Measurements from ENCODE around the gene FOXO6.

FOXO6 gene

DNA sequence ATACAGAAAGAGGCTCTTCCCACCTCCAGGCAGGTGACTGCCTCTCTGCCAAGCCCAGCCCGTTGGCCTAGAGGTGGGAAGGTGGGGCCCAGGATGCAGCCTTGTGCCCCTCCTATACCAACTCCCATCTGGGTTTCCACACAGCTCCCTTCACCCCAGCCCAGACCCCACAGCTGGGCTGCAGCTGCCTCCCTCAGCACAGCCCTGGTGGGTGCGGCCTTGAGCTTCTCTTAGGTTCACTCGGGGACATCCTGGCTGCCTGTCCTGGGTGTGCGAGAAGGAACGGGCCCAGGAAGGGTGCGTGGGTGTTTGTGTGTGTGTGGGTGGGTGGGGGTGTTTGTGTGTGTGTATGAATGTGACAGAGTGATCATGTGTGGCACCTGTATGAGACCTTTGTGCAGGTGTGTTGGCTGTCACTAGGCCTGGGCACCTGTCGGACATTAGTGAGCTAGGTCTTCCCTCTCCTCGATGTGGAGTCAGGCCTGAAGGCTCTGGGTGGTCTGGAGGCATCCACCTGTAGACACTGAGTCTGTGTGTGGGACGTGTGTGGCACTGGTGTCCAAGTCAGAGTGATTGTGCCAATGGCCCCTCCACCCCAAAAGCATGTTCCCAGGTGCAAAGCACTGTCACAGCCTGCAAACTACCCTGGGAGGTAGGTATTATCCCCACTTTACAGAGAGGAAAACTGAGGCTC is 30.7 kb downstream of the FOXO6 start:
- Mint-ChIP-seq H3K4me3 (no peak overlapping the region), H3K27ac (no peak overlapping the region), H3K27me3 (peaks cover 7% of the 10 kb centered on the region), H3K9me3 (ENCODE audit: low read depth) (no peaks in the 10 kb centered on the region), H3K36me3 (no peaks in the 10 kb centered on the region), H3K4me1 (ENCODE audit: low read depth) (no peaks in the 10 kb centered on the region)

DNA sequence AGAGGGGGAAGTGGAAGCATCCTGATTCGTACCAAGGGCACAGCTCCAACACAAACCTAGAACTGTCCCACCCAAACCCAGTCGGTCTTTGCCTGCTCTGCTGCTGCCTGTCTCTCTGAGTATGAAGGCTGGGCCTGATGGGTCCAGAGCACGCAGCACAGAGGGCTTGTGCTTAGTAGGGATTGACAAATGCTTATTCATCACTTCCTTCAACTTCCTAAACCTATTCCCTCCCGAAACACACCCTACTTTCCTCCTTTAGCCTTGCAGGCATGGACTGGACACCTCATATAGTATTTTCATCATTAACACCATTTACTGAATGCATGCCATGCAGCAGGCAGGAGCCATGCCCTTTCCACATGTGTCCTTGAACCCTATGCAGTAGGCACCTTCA is 31.3 kb downstream of the FOXO6 start:
- no peaks in the 10 kb centered on the region for H3K9me3 Mint-ChIP-seq (ENCODE audit: low read depth)
- no peaks in the 10 kb centered on the region for H3K36me3 Mint-ChIP-seq
- no peaks in the 10 kb centered on the region for H3K4me1 Mint-ChIP-seq (ENCODE audit: low read depth)
- H3K27ac Mint-ChIP-seq: no peak overlapping the region
- H3K27me3 Mint-ChIP-seq: peaks cover 7% of the 10 kb centered on the region
- H3K4me3 Mint-ChIP-seq: no peak overlapping the region

DNA sequence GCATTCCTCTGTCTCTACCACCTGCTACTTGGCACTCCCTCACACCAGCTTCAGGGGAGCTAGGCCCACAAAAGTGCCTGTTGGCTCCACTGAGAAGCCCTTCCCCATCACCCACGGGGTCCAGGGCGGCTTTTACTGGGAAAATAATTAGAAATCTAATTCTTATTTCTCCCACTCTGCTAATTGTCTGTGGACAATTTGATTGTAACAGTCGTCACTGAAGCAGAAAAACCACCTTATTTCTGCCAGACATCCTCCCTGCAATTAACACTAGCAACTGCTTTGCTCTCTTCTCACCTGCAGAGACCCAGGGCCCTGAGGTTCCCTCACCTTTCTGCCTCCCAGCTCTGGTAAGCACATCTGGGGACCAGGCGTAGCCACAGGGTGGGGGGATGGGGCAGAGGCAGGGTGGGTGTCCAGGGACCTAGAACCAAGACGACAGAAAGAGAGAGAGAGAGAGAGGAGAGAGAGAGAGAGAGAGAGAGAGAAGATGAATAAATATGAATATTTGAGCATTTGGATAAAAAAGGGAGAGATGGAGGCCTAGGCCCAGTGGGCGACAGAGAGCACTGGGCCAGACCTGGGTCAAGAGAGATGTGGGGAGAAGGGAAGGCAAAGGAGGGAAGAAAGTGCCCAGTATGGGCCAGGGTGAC is 32.6 kb downstream of the FOXO6 start:
- H3K27me3 Mint-ChIP-seq: peaks cover 8% of the 10 kb centered on the region
- no peaks in the 10 kb centered on the region for H3K9me3 Mint-ChIP-seq (ENCODE audit: low read depth)
- no peak overlapping the region for H3K4me3 Mint-ChIP-seq
- no peaks in the 10 kb centered on the region for H3K36me3 Mint-ChIP-seq
- no peak overlapping the region for H3K27ac Mint-ChIP-seq
- H3K4me1 Mint-ChIP-seq (ENCODE audit: low read depth): no peaks in the 10 kb centered on the region

DNA sequence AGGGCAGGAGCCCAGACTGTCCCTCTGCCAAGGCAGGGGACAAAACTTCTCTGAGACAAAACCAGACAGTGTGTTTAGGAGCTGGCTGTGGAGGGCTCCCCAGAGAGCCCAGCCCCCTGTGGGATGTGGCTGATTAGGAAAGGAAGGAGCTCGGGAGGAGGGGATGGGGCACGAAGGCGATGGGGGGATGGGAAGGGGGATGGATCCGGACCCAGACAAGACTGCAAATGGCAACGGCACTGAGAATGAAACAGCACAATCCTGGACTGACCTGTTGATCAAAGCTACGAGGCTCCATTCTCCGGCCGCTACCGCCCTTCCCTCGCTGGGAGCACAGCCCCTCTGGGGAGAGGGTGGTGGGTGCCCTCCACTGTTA is 33.1 kb downstream of the FOXO6 start:
- no peak overlapping the region for H3K4me3 Mint-ChIP-seq
- no peaks in the 10 kb centered on the region for H3K36me3 Mint-ChIP-seq
- no peaks in the 10 kb centered on the region for H3K4me1 Mint-ChIP-seq (ENCODE audit: low read depth)
- no peaks in the 10 kb centered on the region for H3K9me3 Mint-ChIP-seq (ENCODE audit: low read depth)
- no peak overlapping the region for H3K27ac Mint-ChIP-seq
- peaks cover 8% of the 10 kb centered on the region for H3K27me3 Mint-ChIP-seq

DNA sequence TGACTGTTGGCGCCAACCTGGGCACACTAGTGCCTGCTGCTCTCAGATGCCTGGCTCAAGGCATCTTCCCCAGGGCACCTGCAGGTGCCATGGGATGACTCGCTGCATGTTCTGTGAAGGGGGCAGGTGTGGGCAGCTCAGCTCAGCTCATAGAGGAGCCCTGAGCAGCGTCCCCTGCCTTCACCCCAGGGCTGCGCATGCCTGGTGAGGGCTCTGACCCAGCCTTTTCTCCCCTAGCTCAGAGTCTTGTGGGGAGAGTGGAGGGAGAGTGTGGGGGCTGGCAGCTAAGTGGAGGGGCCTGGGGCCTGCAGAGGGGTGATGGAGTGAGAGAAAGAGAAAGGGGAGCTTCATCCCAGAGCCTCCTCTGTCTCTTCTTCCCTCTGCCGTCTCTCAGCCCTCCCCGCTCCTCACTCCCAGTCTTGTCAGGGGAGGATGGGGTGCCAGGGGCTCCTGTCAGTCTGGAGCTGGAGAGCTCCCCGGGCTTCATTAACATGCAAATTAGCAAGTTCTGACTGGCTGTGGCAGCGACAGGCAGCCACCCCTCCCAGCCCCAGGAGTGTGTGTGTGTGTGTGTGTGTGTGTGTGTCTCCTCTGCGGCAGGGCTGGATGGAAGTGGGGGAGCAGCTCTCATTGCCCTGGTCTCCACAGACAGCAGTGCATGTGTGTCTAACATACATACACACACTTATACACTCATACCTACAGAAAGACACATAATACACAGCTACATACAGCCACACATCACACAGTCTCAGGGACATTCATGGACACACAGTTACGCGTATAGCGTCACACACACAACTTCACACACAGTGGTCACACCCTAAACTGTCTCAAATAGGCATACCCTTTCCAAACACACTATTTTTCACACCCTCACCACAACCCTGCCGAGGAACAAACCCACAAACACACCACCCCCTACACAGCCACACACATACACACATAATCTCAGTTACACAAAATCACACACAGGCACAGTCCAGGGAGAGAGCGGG is 34.0 kb downstream of the FOXO6 start:
- H3K36me3 Mint-ChIP-seq: no peaks in the 10 kb centered on the region
- H3K4me1 Mint-ChIP-seq (ENCODE audit: low read depth): no peaks in the 10 kb centered on the region
- H3K27ac Mint-ChIP-seq: no peak overlapping the region
- H3K4me3 Mint-ChIP-seq: no peak overlapping the region
- peaks cover 11% of the 10 kb centered on the region for H3K27me3 Mint-ChIP-seq
- H3K9me3 Mint-ChIP-seq (ENCODE audit: low read depth): no peaks in the 10 kb centered on the region

DNA sequence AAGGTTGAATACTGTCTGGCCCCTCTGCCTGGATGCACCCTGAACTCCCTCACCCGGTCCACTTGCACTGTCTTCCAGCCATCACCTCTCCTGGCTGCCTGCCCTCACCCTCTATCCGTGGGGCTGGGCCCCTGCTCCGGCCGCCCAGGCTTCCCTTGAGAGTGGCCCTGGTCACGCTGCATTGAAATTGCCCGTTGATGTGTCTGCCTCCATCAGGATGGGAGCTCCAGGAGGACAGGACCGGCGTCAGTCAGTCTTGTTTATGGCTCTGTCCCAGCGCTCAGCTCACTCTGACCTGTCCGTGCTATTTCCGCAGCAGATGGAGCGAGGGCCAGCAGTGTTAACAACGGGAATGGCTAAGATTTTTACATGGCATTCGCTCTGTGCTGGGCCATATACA is 34.9 kb downstream of the FOXO6 start:
- H3K27ac Mint-ChIP-seq: no peak overlapping the region
- peaks cover 12% of the 10 kb centered on the region for H3K27me3 Mint-ChIP-seq
- no peaks in the 10 kb centered on the region for H3K36me3 Mint-ChIP-seq
- no peak overlapping the region for H3K4me3 Mint-ChIP-seq
- no peaks in the 10 kb centered on the region for H3K4me1 Mint-ChIP-seq (ENCODE audit: low read depth)
- H3K9me3 Mint-ChIP-seq (ENCODE audit: low read depth): no peaks in the 10 kb centered on the region

DNA sequence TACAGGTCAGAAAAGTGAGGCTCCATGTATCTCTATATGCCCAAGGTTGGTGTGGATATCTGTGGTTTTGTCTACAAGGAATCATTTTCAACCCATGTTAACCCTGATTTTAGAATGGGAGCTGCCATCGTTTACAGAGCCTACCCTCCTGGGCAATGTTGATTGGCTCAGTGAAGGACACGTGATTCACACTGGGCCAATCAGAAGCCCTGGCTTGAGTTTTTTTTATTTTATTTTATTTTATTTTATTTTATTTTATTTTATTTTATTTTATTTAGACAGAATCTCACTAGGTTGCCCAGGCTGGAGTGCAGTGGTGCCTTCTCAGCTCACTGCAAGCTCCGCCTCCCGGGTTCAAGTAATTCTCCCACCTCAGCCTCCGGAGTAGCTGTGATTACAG is 35.8 kb downstream of the FOXO6 start:
- Mint-ChIP-seq H3K27ac (no peak overlapping the region), H3K4me3 (no peak overlapping the region), H3K27me3 (peaks cover 15% of the 10 kb centered on the region), H3K4me1 (ENCODE audit: low read depth) (no peaks in the 10 kb centered on the region), H3K9me3 (ENCODE audit: low read depth) (no peaks in the 10 kb centered on the region), H3K36me3 (no peaks in the 10 kb centered on the region)

DNA sequence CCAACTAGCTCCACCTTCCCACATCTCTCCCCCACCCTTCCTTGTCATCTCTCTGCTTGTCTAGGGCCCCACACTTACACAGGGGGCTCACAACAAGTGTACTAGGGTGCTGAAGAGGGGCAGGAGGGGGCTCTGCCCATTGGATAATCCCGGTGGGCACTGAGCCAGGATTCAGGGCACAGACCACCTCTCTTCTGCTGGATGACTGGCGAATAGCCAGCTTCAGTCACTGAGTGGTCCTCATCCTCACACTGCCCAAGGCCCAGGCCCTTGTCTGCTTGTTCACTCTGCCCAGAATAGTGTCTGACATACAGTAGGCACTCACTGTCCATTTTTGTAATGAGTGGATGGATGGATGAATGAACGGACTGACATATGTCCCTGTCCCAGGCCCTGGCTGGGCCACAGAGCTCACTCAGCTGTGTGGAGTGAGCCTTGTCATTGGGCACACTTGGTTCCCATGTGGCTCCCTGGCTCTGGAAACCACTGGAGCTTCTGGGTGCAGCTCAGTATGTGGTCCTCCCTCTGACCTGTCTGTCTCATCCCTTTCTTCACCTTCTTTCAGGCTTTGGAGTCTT is 36.6 kb downstream of the FOXO6 start:
- H3K36me3 Mint-ChIP-seq: no peaks in the 10 kb centered on the region
- no peak overlapping the region for H3K4me3 Mint-ChIP-seq
- H3K4me1 Mint-ChIP-seq (ENCODE audit: low read depth): no peaks in the 10 kb centered on the region
- no peak overlapping the region for H3K27ac Mint-ChIP-seq
- no peaks in the 10 kb centered on the region for H3K9me3 Mint-ChIP-seq (ENCODE audit: low read depth)
- peaks cover 15% of the 10 kb centered on the region for H3K27me3 Mint-ChIP-seq

DNA sequence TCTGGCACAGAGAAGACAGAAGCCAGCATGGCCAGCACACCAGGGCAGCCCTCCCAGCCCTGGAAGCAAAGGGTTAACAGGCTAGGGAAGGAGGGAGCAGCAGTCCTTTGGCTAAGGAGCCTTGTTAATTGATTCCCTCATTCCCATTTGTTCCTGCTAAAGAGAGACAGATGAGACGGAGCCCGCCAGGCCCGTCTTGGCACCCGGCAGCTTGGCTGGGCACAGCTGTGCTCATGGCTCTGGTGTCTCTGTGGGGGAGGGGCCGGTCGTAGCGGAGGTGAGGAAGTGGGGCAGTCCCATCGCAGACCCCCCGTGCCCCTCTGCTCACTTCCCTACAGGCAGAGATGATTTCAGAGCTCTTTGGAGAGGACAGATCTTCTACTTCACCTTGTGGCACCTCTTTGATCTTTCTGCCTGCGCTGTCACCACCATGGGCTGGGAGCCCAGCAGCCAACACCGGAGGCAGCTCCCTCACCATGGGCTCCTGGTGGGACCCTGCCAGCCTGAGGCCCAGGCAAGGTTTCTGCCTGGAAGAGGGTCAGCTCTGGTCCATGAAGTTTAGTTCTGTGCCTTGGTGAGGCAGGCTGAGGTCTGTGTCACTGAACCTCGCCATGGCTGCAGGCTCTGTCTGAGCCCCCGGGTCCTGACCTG is 38.0 kb downstream of the FOXO6 start:
- Mint-ChIP-seq H3K27me3 (peaks cover 17% of the 10 kb centered on the region), H3K4me3 (no peak overlapping the region), H3K27ac (no peak overlapping the region), H3K36me3 (no peaks in the 10 kb centered on the region), H3K9me3 (ENCODE audit: low read depth) (no peaks in the 10 kb centered on the region), H3K4me1 (ENCODE audit: low read depth) (no peaks in the 10 kb centered on the region)

DNA sequence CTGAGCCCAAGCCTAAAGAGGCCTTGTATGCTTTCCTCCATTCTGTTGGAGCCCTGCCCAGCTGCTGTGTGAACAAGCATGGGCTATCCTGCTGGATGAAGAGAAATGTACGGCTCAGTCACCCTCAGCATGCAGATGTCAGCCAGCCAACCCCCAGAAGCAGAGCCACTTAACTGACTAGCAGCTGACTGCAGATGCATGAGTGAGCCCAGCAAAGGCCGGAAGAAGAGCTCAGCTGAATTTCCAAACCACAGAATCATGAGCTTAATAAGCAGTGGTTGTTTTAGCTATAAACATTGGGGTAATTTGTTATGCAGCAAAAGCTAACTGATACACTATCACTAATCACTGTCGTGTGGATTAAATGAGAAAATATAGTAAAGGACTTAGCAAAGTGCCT is 39.0 kb downstream of the FOXO6 start:
- H3K9me3 Mint-ChIP-seq (ENCODE audit: low read depth): no peaks in the 10 kb centered on the region
- no peak overlapping the region for H3K4me3 Mint-ChIP-seq
- no peaks in the 10 kb centered on the region for H3K4me1 Mint-ChIP-seq (ENCODE audit: low read depth)
- no peaks in the 10 kb centered on the region for H3K36me3 Mint-ChIP-seq
- peaks cover 17% of the 10 kb centered on the region for H3K27me3 Mint-ChIP-seq
- H3K27ac Mint-ChIP-seq: no peak overlapping the region

DNA sequence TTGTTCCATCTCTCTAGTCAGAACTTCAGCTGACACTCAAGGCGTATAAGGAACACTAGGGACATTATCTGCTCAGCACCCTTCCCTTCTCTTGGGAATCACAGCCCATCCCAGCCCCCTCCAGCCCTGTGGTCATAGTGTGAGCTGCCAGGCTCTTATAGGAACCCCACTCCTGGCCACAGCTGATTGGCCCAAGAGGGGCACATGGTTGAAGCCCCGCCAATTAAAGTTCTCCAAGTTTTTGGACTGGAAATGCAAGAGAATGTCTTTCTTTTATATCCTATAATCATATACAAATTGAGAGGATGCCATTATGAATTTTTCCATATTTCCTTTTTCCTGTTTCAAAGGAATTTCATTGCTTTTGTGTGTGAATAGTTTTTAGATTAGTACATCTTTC is 40.7 kb downstream of the FOXO6 start:
- no peaks in the 10 kb centered on the region for H3K36me3 Mint-ChIP-seq
- H3K9me3 Mint-ChIP-seq (ENCODE audit: low read depth): no peaks in the 10 kb centered on the region

DNA sequence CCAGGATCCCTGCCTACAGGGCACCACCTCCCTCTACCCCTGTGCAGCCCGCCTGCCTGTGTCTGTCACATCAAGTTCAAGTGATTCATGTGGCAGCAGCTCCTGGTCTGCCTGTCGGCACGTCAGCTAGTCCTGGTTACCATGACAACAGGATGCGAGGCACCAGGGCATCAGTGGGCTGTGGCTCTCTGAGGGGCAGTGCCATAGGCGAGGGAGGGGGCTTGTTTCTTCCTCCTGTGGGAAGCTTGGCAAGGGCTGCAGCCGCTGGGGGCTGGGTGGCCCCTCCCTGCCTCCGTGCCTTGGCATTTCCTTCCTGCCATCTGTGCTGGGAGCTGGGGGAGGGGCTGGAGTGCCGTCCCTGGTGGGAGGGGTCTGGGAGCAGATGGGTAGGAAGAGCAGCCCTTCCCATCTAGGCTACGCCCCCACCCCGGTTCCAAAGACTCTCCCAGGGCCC is 43.1 kb downstream of the FOXO6 start:
- no peaks in the 10 kb centered on the region for H3K36me3 Mint-ChIP-seq
- H3K27me3 Mint-ChIP-seq: peaks cover 17% of the 10 kb centered on the region
- no peak overlapping the region for H3K4me3 Mint-ChIP-seq
- H3K27ac Mint-ChIP-seq: no peak overlapping the region
- no peaks in the 10 kb centered on the region for H3K4me1 Mint-ChIP-seq (ENCODE audit: low read depth)
- no peaks in the 10 kb centered on the region for H3K9me3 Mint-ChIP-seq (ENCODE audit: low read depth)

More for the DNA sequence above, 40.7 kb downstream of the FOXO6 start:
- no peak overlapping the region for H3K4me3 Mint-ChIP-seq
- H3K27me3 Mint-ChIP-seq: peaks cover 11% of the 10 kb centered on the region
- no peaks in the 10 kb centered on the region for H3K4me1 Mint-ChIP-seq (ENCODE audit: low read depth)
- H3K27ac Mint-ChIP-seq: no peak overlapping the region

DNA sequence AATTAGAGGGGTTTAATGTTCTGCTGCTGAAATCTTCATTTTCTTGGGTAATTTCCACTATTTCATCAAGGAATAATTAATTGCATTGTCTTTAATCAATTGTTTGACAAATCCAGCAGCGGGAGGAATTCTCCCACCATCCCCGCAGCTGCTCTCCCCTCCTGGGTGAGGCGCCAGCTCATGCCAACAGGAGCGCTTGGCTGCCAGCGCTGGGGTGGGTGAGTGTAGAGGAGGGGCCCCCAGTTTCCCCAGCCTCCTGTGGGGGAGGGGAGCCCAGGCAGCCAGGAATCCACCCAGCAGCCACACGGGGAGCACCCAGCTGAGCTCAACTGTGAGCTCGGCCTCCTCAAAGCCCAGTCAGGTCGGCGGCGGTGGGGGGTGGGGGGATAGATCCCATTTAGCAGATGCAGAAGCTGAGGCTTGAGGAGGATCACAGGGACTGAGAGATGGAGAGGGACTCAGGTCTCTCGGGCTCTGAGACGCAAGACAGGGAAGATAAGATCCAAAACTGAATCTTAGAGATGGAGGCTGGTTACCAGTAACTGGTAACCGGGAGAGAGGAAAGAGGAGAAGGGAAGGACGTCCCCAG is 46.5 kb downstream of the FOXO6 start:
- no peak overlapping the region for H3K27ac Mint-ChIP-seq
- H3K27me3 Mint-ChIP-seq: peaks cover 13% of the 10 kb centered on the region
- no peaks in the 10 kb centered on the region for H3K4me1 Mint-ChIP-seq (ENCODE audit: low read depth)
- H3K4me3 Mint-ChIP-seq: no peak overlapping the region
- H3K9me3 Mint-ChIP-seq (ENCODE audit: low read depth): no peaks in the 10 kb centered on the region
- no peaks in the 10 kb centered on the region for H3K36me3 Mint-ChIP-seq

DNA sequence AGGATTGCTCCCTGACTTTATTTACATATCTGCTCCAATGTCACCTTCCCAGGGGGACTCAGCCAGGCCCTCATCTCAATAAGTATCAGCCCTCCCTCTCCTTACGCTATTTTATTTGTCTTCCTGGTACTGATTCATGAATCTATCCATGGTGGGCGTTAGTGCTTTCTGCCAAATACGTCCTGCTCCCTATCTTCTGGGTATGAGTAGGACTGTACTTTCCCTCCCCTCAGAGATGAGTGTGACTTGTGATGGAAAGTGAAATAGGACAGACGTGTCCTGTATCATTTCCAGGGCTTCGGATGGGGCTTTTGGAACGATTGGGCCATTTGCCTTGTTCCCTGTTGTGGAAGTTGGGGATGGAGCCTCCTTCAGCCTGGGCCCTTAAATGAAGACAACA is 47.5 kb downstream of the FOXO6 start:
- Mint-ChIP-seq H3K27ac (no peak overlapping the region), H3K4me1 (ENCODE audit: low read depth) (no peaks in the 10 kb centered on the region), H3K36me3 (no peaks in the 10 kb centered on the region), H3K27me3 (peaks cover 11% of the 10 kb centered on the region), H3K9me3 (ENCODE audit: low read depth) (no peaks in the 10 kb centered on the region), H3K4me3 (no peak overlapping the region)

All from activated naive CD8-positive, alpha-beta T cell (primary cell).